Spleen (tissue), 11 donors: ENCODE measurements around the gene TPPP. TPM values are rescaled to one million over a fixed set of nuclear protein-coding genes. Genes with fewer than 3 reads are reported as not detected.
A peak's percentile ranks its signal among the peaks of the same experiment; 100 is the strongest.

Experiments used
- DNase-seq: peaks from one replicate; pipeline ENCODE4 v3.0.0-alpha.2; 2020
- H3K27ac ChIP-seq, 8 donors: fragments of 200-600 bp; sonication (generic) in 7 of 8; 1 replicate in 4 of 8; 2 replicates in 4 of 8; pipeline versions ENCODE4 v1.5.0 to v1.8.0; 2016 to 2021; ENCODE audit warnings: inconsistent platforms in 4 of 8, mild to moderate bottlenecking in 4 of 8, moderate library complexity in 1 of 8
- H3K27me3 ChIP-seq, 7 donors: fragments of 200-600 bp; sonication (generic) in 6 of 7; replicated peaks in 1 of 7; 1 replicate in 4 of 7; 2 replicates in 3 of 7; pipeline versions ENCODE4 v1.5.0 to v1.8.0; 2016 to 2021; ENCODE audit warnings: inconsistent platforms in 3 of 7, mild to moderate bottlenecking in 1 of 7
- H3K36me3 ChIP-seq, 6 donors: fragments of 200-600 bp; sonication (generic) in 5 of 6; 1 replicate in 4 of 6; 2 replicates in 2 of 6; pipeline versions ENCODE4 v1.5.0 to v1.8.0; 2016 to 2021; ENCODE audit warnings: inconsistent platforms in 2 of 6
- H3K4me1 ChIP-seq, 6 donors: fragments of 200-600 bp; sonication (generic) in 5 of 6; 1 replicate in 3 of 6; 2 replicates in 3 of 6; pipeline versions ENCODE4 v1.5.0 to v1.8.0; 2016 to 2021; ENCODE audit warnings: inconsistent platforms in 3 of 6
- H3K4me3 ChIP-seq, 8 donors: fragments of 200-600 bp; sonication (generic) in 7 of 8; 1 replicate in 4 of 8; 2 replicates in 4 of 8; pipeline versions ENCODE4 v1.5.0 to v1.8.0; 2016 to 2021; ENCODE audit warnings: inconsistent platforms in 4 of 8, mild to moderate bottlenecking in 4 of 8, moderate library complexity in 2 of 8
- H3K9me3 ChIP-seq, 8 donors: fragments of 200-600 bp; sonication (generic) in 7 of 8; 1 replicate in 4 of 8; 2 replicates in 4 of 8; pipeline versions ENCODE4 v1.5.0 to v1.8.0; 2016 to 2021; ENCODE audit warnings: inconsistent platforms in 4 of 8
- CTCF ChIP-seq, 11 experiments: fragments of 200-600 bp in 7 of 11; fragments of 450-650 bp in 4 of 11; sonication (generic) in 4 of 11; IDR thresholded peaks in 8 of 11; conservative IDR thresholded peaks in 3 of 11; 1 replicate in 7 of 11; 2 replicates in 4 of 11; pipeline versions ENCODE4 v1.4.0 to v1.8.0; 2016 to 2021; ENCODE audit warnings: antibody characterized with exemption in 11 of 11, inconsistent platforms in 4 of 11, mild to moderate bottlenecking in 1 of 11
- POLR2A ChIP-seq, 3 donors: fragments of 450-650 bp; IDR thresholded peaks; one replicate each; pipeline ENCODE4 v1.5.1; 2017; ENCODE audit warnings: antibody characterized with exemption in 3 of 3, mild to moderate bottlenecking in 1 of 3
- POLR2AphosphoS5 ChIP-seq, 3 donors: sonication (generic); formaldehyde crosslinking; IDR thresholded peaks; one replicate each; pipeline ENCODE4 v1.5.1; 2017; ENCODE audit warnings: antibody characterized with exemption in 3 of 3
- WGBS, 5 donors: extraction: QIAGEN DNeasy Blood & Tissue Kit in 3 of 5; methylation state at CpG; one replicate each; pipeline versions ENCODE4 v1.1.5 to v1.1.7; 2013 to 2018; 5-methylcytosine and 5-hydroxymethylcytosine counted together
- intact Hi-C: fragments of 100-400 bp; cut with DNase I; formaldehyde crosslinking; loops from one replicate; pipeline ENCODE4 v1.15.0; 2023; ENCODE audit warnings: low total_unique reads
- polyA plus RNA-seq, 3 donors: library from polyadenylated mRNA; stranded (reverse); fragments of 200-250 nt; gene quantifications; one replicate each; pipeline ENCODE4 v1.2.1, GENCODE V29; 2013
- total RNA-seq, 7 donors: library from RNA; depleted of rRNA in 3 of 7; stranded (reverse); fragments of >200 nt in 3 of 7; fragmentation: NEBNext Ultra II Directional in 4 of 7; extraction: Animal tissue kit (Norgen Biotek cat#: 25700) in 4 of 7; gene quantifications; one replicate each; pipeline versions ENCODE4 v1.1.0 to v1.2.1, GENCODE V29; 2016 to 2021
- donor health status: healthy with polysubstance abuse.
- donor health status: DM: no; HTN: no; CAD: no; lungs with moderate emphysema.
- donor health status: DM: no; HTN: no; CAD: no.
- donor health status: Bipolar disorder and iron deficiency.
- donor health status: healthy.
- donor health status: DM: no; HTN: no; CAD: no.
- donor health status: DM: yes; HTN: yes; CAD: no.

The TPPP gene
- total and polyA plus RNA-seq, 10 donors = 0.30 to 12.2 (median 3.9) TPM

- Histone ChIP-seq H3K4me3 (no peak overlapping the region), H3K27me3 (peaks cover 0 to 52% (median 15%) of the 10 kb centered on the region in 7 donors), H3K36me3 (no peaks in the 10 kb centered on the region), H3K4me1 (peaks cover 17 to 31% (median 26%) of the 10 kb centered on the region in 6 donors), H3K9me3 (no peaks in the 10 kb centered on the region), H3K27ac (no peak overlapping the region)
- 91 to 97% (median 93%) methylated on average over 48 of the region's 48 CpGs for WGBS, 5 donors
- peak; percentile 58 for DNase-seq
- TF ChIP-seq POLR2A (IDR thresholded peaks at IDR 0.05) (no peak), CTCF (IDR thresholded peaks at IDR 0.05 in 8 of 11, conservative IDR thresholded peaks at IDR 0.05 in 3 of 11) (no peak)
- intact Hi-C loops = no loop called here
Measured at GRCh38 chr5:676699-677076, 16.5 kb downstream of the TPPP start.

GRCh38 chr5:675871-676698 lies 17.1 kb downstream of the TPPP start:
- Histone ChIP-seq H3K36me3 (no peaks in the 10 kb centered on the region), H3K4me1 (peaks cover 17 to 37% (median 32%) of the 10 kb centered on the region in 6 donors), H3K27ac (no peak overlapping the region), H3K9me3 (no peaks in the 10 kb centered on the region), H3K4me3 (no peak overlapping the region), H3K27me3 (peaks cover 0 to 58% (median 15%) of the 10 kb centered on the region in 7 donors)
- peak; percentile 75 for DNase-seq
- no peak for TF ChIP-seq POLR2A (IDR thresholded peaks at IDR 0.05)
- no peak for TF ChIP-seq CTCF (IDR thresholded peaks at IDR 0.05 in 8 of 11, conservative IDR thresholded peaks at IDR 0.05 in 3 of 11)
- no peak for TF ChIP-seq POLR2AphosphoS5 (IDR thresholded peaks at IDR 0.05)
- 76 to 84% (median 77%) methylated on average over 34 to 36 of the region's 36 CpGs for WGBS, 5 donors
- intact Hi-C loops = no loop called here

- peak; percentile 64 for DNase-seq
- 67 to 95% (median 79%) methylated on average over 18 to 20 of the region's 20 CpGs for WGBS, 5 donors
- intact Hi-C loops = no loop called here
- H3K4me3 ChIP-seq = no peak overlapping the region
- H3K36me3 ChIP-seq = no peaks in the 10 kb centered on the region
- no peak for TF ChIP-seq POLR2A (IDR thresholded peaks at IDR 0.05)
- peaks cover 17 to 40% (median 33%) of the 10 kb centered on the region in 6 donors for H3K4me1 ChIP-seq
- H3K9me3 ChIP-seq = no peaks in the 10 kb centered on the region
- H3K27ac ChIP-seq = no peak overlapping the region
- H3K27me3 ChIP-seq = peaks cover 0 to 66% (median 15%) of the 10 kb centered on the region in 7 donors
Measured at GRCh38 chr5:675111-675870, 17.9 kb downstream of the TPPP start.

GRCh38 chr5:674630-675011 lies 18.5 kb downstream of the TPPP start:
- Histone ChIP-seq H3K27ac (no peak overlapping the region), H3K4me1 (peaks cover 17 to 40% (median 33%) of the 10 kb centered on the region in 6 donors), H3K27me3 (peaks cover 0 to 71% (median 15%) of the 10 kb centered on the region in 7 donors), H3K4me3 (no peak overlapping the region), H3K9me3 (no peaks in the 10 kb centered on the region), H3K36me3 (no peaks in the 10 kb centered on the region)
- intact Hi-C loops = no loop called here
- no peak for TF ChIP-seq POLR2A (IDR thresholded peaks at IDR 0.05)
- no peak for DNase-seq
- WGBS, 5 donors = 49 to 70% (median 64%) methylated on average over 5 to 7 of the region's 7 CpGs; no CpG with 5 or more reads in 1 of the 5 donors
